ENCODE results near the gene THBS3.
"Not testable (repeated sequence)": the region's sequence is repeated elsewhere in the genome, so short reads cannot be mapped to it uniquely, and the experiment has no call there.

The THBS3 gene

DNA sequence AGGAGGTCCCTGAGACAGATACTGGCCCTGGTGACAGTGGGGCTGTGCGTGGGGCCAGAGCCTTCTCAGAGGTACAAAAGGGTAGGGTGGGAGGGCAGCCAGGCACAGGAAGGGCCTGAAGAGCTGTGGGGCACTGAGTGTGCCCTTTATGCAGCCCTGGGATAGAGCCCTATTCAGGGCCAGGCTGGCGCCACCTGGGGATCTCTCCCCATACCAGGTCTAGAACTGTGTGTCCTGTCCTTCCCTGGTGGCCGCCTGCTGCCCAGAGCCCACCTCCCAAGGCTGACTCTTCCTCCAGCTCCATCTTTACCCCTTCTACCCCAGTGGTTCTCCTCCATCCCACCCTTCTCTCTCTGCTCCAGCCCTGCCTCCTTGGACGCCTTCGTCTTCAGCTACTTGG lies 25.8 kb upstream of the THBS3 start:
- DNase-seq (ENCODE audit: low read depth) = not testable (repeated sequence)

- not testable (repeated sequence) for DNase-seq (ENCODE audit: low read depth)
These were observed 24.6 kb upstream of the THBS3 start for GRCh38 chr1:155232001-155232978.

DNA sequence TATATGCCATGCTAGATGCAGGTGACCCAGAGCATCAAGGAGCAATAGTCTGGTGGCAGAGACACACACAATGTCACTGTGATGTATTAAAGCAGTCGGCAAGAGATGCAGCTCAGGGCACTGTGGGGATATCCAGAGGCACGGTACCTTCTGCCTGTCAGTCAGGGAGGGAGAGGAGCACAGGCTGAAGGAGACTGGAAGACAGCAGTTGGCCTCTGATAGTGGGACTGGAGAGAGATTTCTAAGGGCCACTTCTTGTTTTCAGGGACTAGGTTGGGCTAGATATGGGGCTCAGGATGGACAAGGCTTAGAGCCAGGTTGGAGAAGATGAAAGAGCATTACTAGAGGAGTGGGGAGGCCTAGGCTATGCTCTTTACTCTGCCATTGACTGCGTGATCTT lies 23.6 kb upstream of the THBS3 start:
- DNase-seq (ENCODE audit: low read depth) = not testable (repeated sequence)

DNA sequence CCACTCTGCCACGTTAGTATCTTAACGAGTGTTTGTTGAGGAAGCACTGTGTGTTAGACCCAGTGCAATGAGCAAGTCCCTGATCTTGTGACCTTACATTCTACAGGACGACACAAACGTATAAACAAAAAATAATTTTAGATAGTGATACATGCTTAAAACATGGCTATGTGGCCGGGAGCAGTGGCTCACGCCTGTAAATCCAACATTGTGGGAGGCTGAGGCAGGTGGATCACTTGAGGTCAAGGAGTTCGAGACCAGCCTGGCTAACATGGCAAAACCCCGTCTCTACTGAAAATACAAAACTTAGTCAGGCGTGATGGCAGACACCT lies 20.4 kb upstream of the THBS3 start:
- DNase-seq (ENCODE audit: low read depth) = no peak

- DNase-seq (ENCODE audit: low read depth) = peak; percentile 100
These were observed 19.8 kb upstream of the THBS3 start for GRCh38 chr1:155227261-155228095.

GRCh38 chr1:155226910-155227260 lies 19.2 kb upstream of the THBS3 start:
- DNase-seq (ENCODE audit: low read depth) = no peak

DNA sequence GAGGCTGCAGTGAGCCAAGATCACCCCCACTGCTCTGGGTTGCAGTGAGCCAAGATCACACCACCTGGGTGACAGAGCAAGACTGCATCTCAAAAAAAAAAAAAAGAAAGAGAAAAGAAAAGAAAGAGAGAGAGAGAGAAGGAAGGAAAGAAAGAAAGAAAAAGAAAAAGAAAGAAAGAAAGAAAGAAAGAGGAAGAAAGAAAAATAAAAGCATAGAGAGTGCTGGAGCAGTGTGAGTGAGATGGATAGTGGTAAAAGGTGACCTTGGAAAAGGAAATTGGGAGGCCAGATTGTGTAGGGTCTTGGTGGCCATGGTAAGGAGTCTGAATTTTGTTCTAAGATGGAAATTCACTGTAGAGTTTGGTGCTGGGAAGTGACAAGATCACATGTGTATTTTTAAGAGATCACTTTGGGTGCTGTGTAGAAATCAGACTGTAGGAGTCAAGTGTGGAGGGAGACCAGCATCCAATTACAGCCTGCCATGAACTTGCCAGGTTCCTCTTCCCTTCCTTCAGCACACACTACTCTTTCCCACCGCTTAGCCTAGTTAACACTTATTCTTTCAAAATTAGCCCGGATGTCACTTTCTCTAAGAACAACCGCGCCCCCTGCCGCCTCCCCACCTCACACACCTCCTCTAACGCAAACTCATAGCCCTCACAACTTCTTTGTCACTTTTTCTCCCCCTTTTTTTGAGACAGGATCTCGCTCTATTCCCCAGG lies 18.7 kb upstream of the THBS3 start:
- peak; percentile 84 for DNase-seq (ENCODE audit: low read depth)

DNA sequence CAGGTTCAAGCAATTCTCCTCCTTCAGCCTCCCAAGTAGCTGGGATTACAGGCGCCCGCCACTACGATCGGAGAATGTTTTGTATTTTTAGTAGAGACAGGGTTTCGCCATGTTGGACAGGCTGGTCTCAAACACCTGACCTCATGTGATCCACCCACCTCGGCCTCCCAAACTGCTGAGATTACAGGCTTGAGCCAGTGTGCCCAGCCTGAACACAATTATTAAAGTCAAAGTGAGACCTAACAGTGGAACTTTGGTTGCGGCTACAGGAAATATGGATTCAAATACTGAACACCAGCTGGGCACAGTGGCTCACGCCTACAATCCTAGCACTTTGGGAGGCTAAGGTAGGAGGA lies 17.7 kb upstream of the THBS3 start:
- not testable (repeated sequence) for DNase-seq (ENCODE audit: low read depth)

- no peak for DNase-seq (ENCODE audit: low read depth)
These were observed 15.3 kb upstream of the THBS3 start for GRCh38 chr1:155223047-155223446.

DNA sequence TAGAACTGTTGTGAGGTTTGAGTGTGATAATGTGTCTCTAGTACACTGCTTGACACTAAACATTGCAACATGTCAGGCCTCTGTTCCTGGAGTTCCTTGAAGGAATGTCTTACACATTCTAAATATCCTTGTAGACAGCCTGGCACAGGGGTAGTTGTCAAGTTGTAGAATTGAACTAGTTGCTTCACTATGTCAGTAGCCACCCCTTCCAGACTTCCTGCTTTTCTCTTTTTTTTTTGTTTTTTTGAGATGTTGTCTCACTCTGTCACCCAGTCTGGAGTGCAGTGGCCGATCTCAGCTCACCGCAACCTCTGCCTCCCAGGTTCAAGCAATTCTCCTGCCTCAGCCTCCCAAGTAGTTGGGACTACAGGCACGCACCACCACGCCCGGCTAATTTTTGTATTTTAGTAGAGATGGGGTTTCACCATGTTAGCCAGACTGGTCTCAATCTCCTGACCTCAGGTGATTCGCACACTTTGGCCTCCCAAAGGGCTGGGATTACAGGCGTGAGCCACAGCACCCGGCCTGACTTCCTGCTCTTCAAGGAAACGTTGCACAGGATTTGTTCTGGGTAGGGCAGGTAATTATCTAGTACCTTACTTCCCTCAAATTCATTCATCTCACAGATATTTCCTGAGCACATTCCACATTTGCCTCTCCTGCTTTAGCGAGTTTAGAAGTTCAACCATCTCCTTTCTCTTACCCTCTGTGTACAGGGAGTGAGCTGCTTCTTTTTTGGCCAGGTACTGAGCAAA lies 12.7 kb upstream of the THBS3 start:
- not testable (repeated sequence) for DNase-seq (ENCODE audit: low read depth)

DNA sequence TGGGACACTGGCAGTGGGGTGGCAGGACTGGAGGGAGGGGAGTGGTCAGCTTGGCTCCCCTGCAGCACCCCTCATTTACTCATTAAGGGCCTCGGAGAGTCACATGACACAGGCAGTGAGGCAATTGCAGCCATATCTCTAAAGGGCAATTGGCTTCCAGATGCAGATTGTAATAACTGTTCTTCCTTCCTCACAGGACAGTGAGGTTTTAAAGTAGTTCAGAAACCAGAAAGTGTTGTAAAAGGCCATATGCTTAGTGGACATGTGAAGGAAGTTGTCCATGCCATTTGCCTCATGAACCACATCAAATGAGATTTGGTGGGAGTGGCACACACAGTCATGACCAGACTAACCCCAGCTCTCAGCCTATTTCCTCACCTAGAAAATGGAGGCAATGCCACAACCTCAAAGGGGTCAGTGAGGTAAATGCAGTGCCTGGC lies 11.9 kb upstream of the THBS3 start:
- DNase-seq (ENCODE audit: low read depth) = no peak

GRCh38 chr1:155218854-155219591 lies 11.3 kb upstream of the THBS3 start:
- DNase-seq (ENCODE audit: low read depth) = no peak

DNA sequence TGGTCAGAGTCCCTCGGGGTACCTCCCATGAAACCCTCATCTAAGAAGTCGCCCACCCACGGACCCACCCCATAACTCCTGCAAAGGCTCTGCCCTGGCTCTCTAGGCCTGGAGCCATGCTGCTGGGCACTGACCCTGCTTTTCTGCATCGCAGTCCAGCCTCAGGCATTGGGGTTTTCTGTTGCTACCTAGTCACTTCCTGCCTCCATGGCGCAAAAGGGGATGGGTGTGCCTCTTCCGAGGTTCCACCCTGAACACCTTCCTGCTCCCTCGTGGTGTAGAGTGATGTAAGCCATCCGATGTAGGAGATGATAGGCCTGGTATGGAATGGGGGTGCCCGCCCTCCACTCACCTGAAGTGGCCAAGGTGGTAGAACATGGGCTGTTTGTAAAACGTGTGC lies 7.0 kb upstream of the THBS3 start:
- DNase-seq (ENCODE audit: low read depth) = not testable (repeated sequence)

- DNase-seq (ENCODE audit: low read depth) = not testable (repeated sequence)
These were observed 4.3 kb upstream of the THBS3 start for GRCh38 chr1:155212051-155212440.

DNA sequence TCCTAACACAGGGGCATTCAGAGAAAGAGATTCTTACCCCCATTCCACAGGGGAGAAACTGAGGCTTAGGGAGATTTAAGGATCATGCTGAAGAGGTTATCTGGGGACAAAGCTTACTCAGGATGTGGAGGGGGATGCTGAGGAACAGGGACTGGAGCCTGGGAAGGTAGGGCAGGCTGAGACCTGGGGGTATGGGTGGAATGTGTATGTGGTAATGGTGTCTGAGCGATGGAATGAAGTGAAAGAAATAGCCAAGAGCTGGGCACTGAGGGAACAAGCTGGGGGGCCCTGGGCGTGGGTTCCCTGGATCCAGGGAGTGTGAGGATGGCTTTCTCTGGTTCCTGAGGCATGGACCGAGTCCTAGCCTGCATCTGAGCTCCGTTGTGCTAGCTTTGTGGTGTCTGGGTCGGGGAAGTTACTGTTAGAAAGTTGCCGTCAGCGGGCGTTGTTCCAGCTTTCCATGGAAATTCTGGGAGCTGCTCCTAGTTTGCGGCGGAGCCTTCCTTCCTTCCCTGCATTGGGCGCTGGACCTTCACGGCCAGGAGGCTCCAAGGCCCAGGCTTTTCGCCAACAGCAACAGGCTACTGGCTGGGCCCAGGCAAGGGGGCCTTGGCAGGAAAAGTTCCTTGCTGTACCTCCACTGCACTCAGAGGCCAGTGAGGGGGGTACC lies 3.8 kb upstream of the THBS3 start:
- DNase-seq (ENCODE audit: low read depth) = not testable (repeated sequence)

- no peak for DNase-seq (ENCODE audit: low read depth)
These were observed 2.8 kb upstream of the THBS3 start for GRCh38 chr1:155210314-155211104.

DNA sequence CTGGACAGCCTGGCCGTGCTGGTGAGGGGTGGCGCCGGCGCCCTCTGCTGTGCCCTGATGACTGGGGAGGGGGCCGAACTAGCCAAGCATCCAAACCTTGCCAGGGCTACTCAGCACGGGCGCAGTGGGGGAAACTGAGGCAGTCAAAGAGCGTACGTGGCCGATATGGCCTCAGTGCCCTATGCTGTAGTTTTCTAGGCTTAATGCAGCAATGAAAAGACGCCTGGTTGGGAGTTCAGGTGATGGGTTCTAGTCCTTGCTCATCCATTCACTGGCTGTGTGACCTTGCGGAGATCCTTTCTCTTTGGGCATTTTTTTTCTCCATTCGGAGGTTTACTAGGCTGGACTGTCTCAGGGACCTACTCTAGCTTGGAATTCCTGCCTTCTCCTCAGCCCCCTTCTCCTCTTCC lies 1.6 kb upstream of the THBS3 start:
- no peak for DNase-seq (ENCODE audit: low read depth)

DNA sequence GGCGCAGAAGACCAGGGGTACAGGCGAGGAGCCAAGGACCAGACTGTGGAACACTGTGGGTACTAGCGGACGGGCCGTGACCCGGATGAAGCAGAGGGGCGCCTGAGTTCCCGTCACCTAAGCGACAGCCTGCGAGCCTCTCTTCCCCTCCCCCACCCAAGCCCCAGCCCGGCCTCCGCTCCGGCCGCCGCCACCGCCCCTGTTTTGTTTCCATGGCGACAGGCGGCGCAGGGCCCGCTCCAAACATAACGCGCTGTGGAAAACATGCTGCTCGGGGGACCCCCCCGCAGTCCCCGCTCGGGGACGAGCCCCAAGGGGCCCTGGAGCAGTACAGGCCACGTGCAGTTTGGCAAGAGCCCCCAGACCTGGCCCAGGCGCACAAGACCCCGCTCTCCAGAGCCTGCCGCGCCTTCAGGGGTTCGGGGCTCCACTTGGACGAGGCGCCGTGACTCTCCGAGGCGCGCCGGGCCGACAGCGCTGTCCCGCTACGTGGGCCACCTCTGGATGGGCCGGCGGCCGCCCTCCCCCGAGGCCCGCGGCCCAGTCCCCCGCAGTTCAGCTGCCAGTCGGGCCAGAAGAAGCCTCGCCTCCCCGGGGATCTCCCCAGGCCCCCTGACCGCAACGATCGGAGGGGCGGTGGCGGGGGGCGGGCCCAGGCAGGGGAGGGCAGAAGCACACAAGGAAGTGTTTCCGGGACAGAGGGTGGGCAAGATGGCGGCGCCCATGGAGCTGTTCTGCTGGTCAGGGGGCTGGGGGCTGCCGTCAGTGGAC lies 1.0 kb upstream of the THBS3 start, which contains the start of gene MTX1:
MTX1 (plus strand) TSS at position 155 of the 771 bp plus-strand sequence; CDS start at position 265, 110 bp downstream.
- DNase-seq (ENCODE audit: low read depth) = peak; percentile 80
